Effector CD4-positive, alpha-beta T cell (primary cell): ENCODE results near the gene ACSM6. TPM values are rescaled to one million over a fixed set of nuclear protein-coding genes. Genes with fewer than 3 reads are reported as not detected.
"Not testable (repeated sequence)": the region's sequence is repeated elsewhere in the genome, so short reads cannot be mapped to it uniquely, and the experiment has no call there.

Experiments
- DNase-seq: peaks from one replicate; pipeline ENCODE4 v3.0.0-alpha.2; 2020
- total RNA-seq: gene quantifications from one replicate; lab custom pipeline; 2026; lab: John Stamatoyannopoulos, UW

ACSM6 gene
- not detected for total RNA-seq

- no peak for DNase-seq
These were observed at the start of gene ACSM6 for GRCh38 chr10:95193944-95194343. TSS of gene ACSM6 (plus strand) at chr10:95194238. CDS start at chr10:95194486, 248 bp downstream.

GRCh38 chr10:95168694-95169093 lies 25.3 kb upstream of the ACSM6 start:
- no peak for DNase-seq

GRCh38 chr10:95169522-95169921 lies 24.5 kb upstream of the ACSM6 start:
- DNase-seq, result no peak

- DNase-seq, result no peak
These were observed 23.2 kb upstream of the ACSM6 start for GRCh38 chr10:95170790-95171189.

GRCh38 chr10:95171336-95171735 lies 22.7 kb upstream of the ACSM6 start:
- DNase-seq, result no peak

- no peak for DNase-seq
These were observed 21.2 kb upstream of the ACSM6 start for GRCh38 chr10:95172851-95173250.

GRCh38 chr10:95176101-95176500 lies 17.9 kb upstream of the ACSM6 start:
- DNase-seq, result no peak

- no peak for DNase-seq
These were observed 16.6 kb upstream of the ACSM6 start for GRCh38 chr10:95177429-95177828.

- DNase-seq, result no peak
These were observed 15.8 kb upstream of the ACSM6 start for GRCh38 chr10:95178266-95178665.

- DNase-seq, result no peak
These were observed 15.2 kb upstream of the ACSM6 start for GRCh38 chr10:95178797-95179196.

GRCh38 chr10:95181726-95182125 lies 12.3 kb upstream of the ACSM6 start:
- no peak for DNase-seq

GRCh38 chr10:95183271-95184230 lies 10.5 kb upstream of the ACSM6 start:
- DNase-seq, result peak; percentile 32

GRCh38 chr10:95187617-95188016 lies 6.4 kb upstream of the ACSM6 start:
- no peak for DNase-seq

- no peak for DNase-seq
These were observed 5.4 kb upstream of the ACSM6 start for GRCh38 chr10:95188593-95188992.

GRCh38 chr10:95196046-95196445 lies 2.0 kb downstream of the ACSM6 start:
- DNase-seq, result no peak

- DNase-seq, result no peak
These were observed 7.7 kb downstream of the ACSM6 start for GRCh38 chr10:95201736-95202135.

GRCh38 chr10:95202865-95203264 lies 8.8 kb downstream of the ACSM6 start:
- not testable (repeated sequence) for DNase-seq

- no peak for DNase-seq
These were observed 14.8 kb downstream of the ACSM6 start for GRCh38 chr10:95208702-95209391.

GRCh38 chr10:95209509-95210127 lies 15.6 kb downstream of the ACSM6 start:
- no peak for DNase-seq

- no peak for DNase-seq
These were observed 17.7 kb downstream of the ACSM6 start for GRCh38 chr10:95211606-95212279.

GRCh38 chr10:95214369-95214768 lies 20.3 kb downstream of the ACSM6 start:
- no peak for DNase-seq

- no peak for DNase-seq
These were observed 20.8 kb downstream of the ACSM6 start for GRCh38 chr10:95214793-95215192.

- DNase-seq, result no peak
These were observed 23.4 kb downstream of the ACSM6 start for GRCh38 chr10:95217476-95217875.
